Naive thymus-derived CD8-positive, alpha-beta T cell (primary cell): ENCODE data around the gene TMEM209. TPM values are rescaled to one million over a fixed set of nuclear protein-coding genes. Genes with fewer than 3 reads are reported as not detected.
A peak's percentile ranks its signal among the peaks of the same experiment; 100 is the strongest.
"Not testable (repeated sequence)": the region's sequence is repeated elsewhere in the genome, so short reads cannot be mapped to it uniquely, and the experiment has no call there.

Experiments
- ATAC-seq, 2 donors: fragments of 150-1000 bp; cut with Tn5 transposase in 1 of 2; sonication (Bioruptor Pico), chemical (Tn5 transposase) in 1 of 2; 1 replicate in 1 of 2; 2 replicates in 1 of 2; pipeline ENCODE4 v1.10.0; 2021; ENCODE audit warnings: mild to moderate bottlenecking in 2 of 2, moderate library complexity in 2 of 2
- POLR2A ChIA-PET: fragments of 350-600 bp; sonication (Branson Sonifier 250); formaldehyde crosslinking; loops from one replicate; lab custom pipeline; 2021; ENCODE audit warnings: antibody characterized with exemption; lab: Charles Lee
- DNase-seq, 10 donors: peaks; one replicate each; pipeline versions ENCODE4 v3.0.0 to v3.0.0-alpha.2; 2020 to 2022
- H3K27ac Mint-ChIP-seq, 10 donors: one replicate each; pipeline ENCODE4 v1.8.0; 2020 to 2022; ENCODE audit warnings: mild to moderate bottlenecking in 10 of 10, mixed read lengths in 10 of 10, moderate library complexity in 4 of 10, inconsistent platforms in 1 of 10
- H3K27me3 Mint-ChIP-seq, 5 donors: one replicate each; pipeline ENCODE4 v1.8.0; 2021 to 2022; ENCODE audit warnings: mixed read lengths in 5 of 5
- H3K36me3 Mint-ChIP-seq, 3 donors: one replicate each; pipeline ENCODE4 v1.8.0; 2020 to 2022; ENCODE audit warnings: mixed read lengths in 3 of 3, mild to moderate bottlenecking in 2 of 3, inconsistent platforms in 1 of 3
- H3K4me1 Mint-ChIP-seq, 4 donors: one replicate each; pipeline ENCODE4 v1.8.0; 2021 to 2022; ENCODE audit warnings: mixed read lengths in 4 of 4
- H3K4me3 Mint-ChIP-seq, 10 donors: one replicate each; pipeline ENCODE4 v1.8.0; 2020 to 2022; ENCODE audit warnings: mild to moderate bottlenecking in 10 of 10, mixed read lengths in 10 of 10, moderate library complexity in 6 of 10, inconsistent platforms in 1 of 10
- H3K9me3 Mint-ChIP-seq, 9 donors: one replicate each; pipeline ENCODE4 v1.8.0; 2020 to 2022; ENCODE audit warnings: mixed read lengths in 9 of 9, mild to moderate bottlenecking in 3 of 9, inconsistent platforms in 1 of 9, moderate library complexity in 1 of 9
- polyA plus RNA-seq, 3 donors: library from polyadenylated mRNA; unstranded; fragments of 300-500 nt; fragmentation: Illumina TruSeq; gene quantifications; one replicate each; pipeline ENCODE4 v1.2.3, GENCODE V29; 2021
- total RNA-seq, 8 experiments: library from RNA in 2 of 8; stranded (reverse) in 2 of 8; gene quantifications; one replicate each; pipeline ENCODE4 v1.2.3 and lab custom pipeline; 2021 to 2026

TMEM209 gene
- total and polyA plus RNA-seq, 5 experiments from 2014 or later, result 36.9 to 44.3 (median 40.8) TPM

- Mint-ChIP-seq H3K27ac (no peak overlapping the region), H3K27me3 (peaks cover 0 to 8% (median 3%) of the 10 kb centered on the region in 5 donors), H3K36me3 (no peaks in the 10 kb centered on the region), H3K4me3 (no peak overlapping the region), H3K9me3 (no peaks in the 10 kb centered on the region), H3K4me1 (no peaks in the 10 kb centered on the region)
- no peak for ATAC-seq
- POLR2A ChIA-PET, result interaction anchor here (0.9 kb wide), 1 partner anchor 9 kb away, joined by 3 read pairs; no protein-coding TSS in a partner anchor
- no peak for DNase-seq
Measured at GRCh38 chr7:130213828-130214227, 8.6 kb upstream of the TMEM209 start.

- Mint-ChIP-seq H3K4me1 (peaks cover 2 to 6% (median 5%) of the 10 kb centered on the region in 4 donors), H3K27me3 (peaks cover 0 to 11% (median 3%) of the 10 kb centered on the region in 5 donors), H3K36me3 (no peaks in the 10 kb centered on the region), H3K9me3 (no peaks in the 10 kb centered on the region), H3K27ac (no peak overlapping the region), H3K4me3 (no peak overlapping the region)
- ATAC-seq, result no peak
- no peak for DNase-seq
- POLR2A ChIA-PET, result no interaction called here
Measured at GRCh38 chr7:130210181-130210935, 5.2 kb upstream of the TMEM209 start.

GRCh38 chr7:130208516-130208915, 3.3 kb upstream of the TMEM209 start:
- peaks cover 0 to 11% (median 3%) of the 10 kb centered on the region in 5 donors for H3K27me3 Mint-ChIP-seq
- POLR2A ChIA-PET, result no interaction called here
- H3K36me3 Mint-ChIP-seq, result peaks cover 0 to 1% (median 0%) of the 10 kb centered on the region in 3 donors
- peaks cover 7 to 21% (median 17%) of the 10 kb centered on the region in 4 donors for H3K4me1 Mint-ChIP-seq
- H3K27ac Mint-ChIP-seq, result no peak overlapping the region
- no peaks in the 10 kb centered on the region for H3K9me3 Mint-ChIP-seq
- ATAC-seq (no peak), DNase-seq (no peak)
- H3K4me3 Mint-ChIP-seq, result no peak overlapping the region

- POLR2A ChIA-PET, result no interaction called here
- peak within 1 kb of the TSS in 4 of 10 donors; percentile 36 to 52 (median 41) for H3K4me3 Mint-ChIP-seq
Measured at GRCh38 chr7:130207642-130208041, 2.4 kb upstream of the TMEM209 start, which contains the start of gene SSMEM1. SSMEM1 (plus strand) TSS chr7:130207860; CDS start chr7:130207911, 51 bp downstream.

GRCh38 chr7:130207033-130207432, 1.8 kb upstream of the TMEM209 start:
- peak overlapping the region in 4 of 10 donors; percentile 36 to 52 (median 41) for H3K4me3 Mint-ChIP-seq
- DNase-seq (no peak), ATAC-seq (no peak)
- peaks cover 5 to 16% (median 5%) of the 10 kb centered on the region in 3 donors for H3K36me3 Mint-ChIP-seq
- H3K9me3 Mint-ChIP-seq, result no peaks in the 10 kb centered on the region
- peaks cover 0 to 5% (median 2%) of the 10 kb centered on the region in 5 donors for H3K27me3 Mint-ChIP-seq
- H3K4me1 Mint-ChIP-seq, result peaks cover 10 to 28% (median 22%) of the 10 kb centered on the region in 4 donors
- H3K27ac Mint-ChIP-seq, result no peak overlapping the region
- POLR2A ChIA-PET, result no interaction called here

More at GRCh38 chr7:130207642-130208041, 2.4 kb upstream of the TMEM209 start, which contains the start of gene SSMEM1:
- H3K27me3 Mint-ChIP-seq, result peaks cover 0 to 6% (median 3%) of the 10 kb centered on the region in 5 donors
- peaks cover under 1 to 10% (median 5%) of the 10 kb centered on the region in 3 donors for H3K36me3 Mint-ChIP-seq
- peaks cover 10 to 23% (median 22%) of the 10 kb centered on the region in 4 donors for H3K4me1 Mint-ChIP-seq
- no peak for ATAC-seq
- DNase-seq, result no peak
- no peak within 1 kb of the TSS for H3K27ac Mint-ChIP-seq
- H3K9me3 Mint-ChIP-seq, result no peaks in the 10 kb centered on the region

- Mint-ChIP-seq H3K4me1 (peaks cover 15 to 43% (median 32%) of the 10 kb centered on the region in 4 donors), H3K4me3 (peak overlapping the region in 4 of 10 donors; percentile 2 to 51 (median 32)), H3K36me3 (peaks cover 21 to 64% (median 22%) of the 10 kb centered on the region in 3 donors), H3K9me3 (no peaks in the 10 kb centered on the region), H3K27me3 (no peaks in the 10 kb centered on the region), H3K27ac (peak overlapping the region in 1 of 10 donors; percentile 2)
- ATAC-seq (no peak), DNase-seq (no peak)
- POLR2A ChIA-PET, result no interaction called here
Measured at GRCh38 chr7:130201796-130202195, 3.4 kb downstream of the TMEM209 start.

GRCh38 chr7:130197094-130197493, 8.1 kb downstream of the TMEM209 start:
- H3K27ac Mint-ChIP-seq, result no peak overlapping the region
- no peaks in the 10 kb centered on the region for H3K27me3 Mint-ChIP-seq
- peaks cover 17 to 80% (median 26%) of the 10 kb centered on the region in 3 donors for H3K36me3 Mint-ChIP-seq
- ATAC-seq, result no peak
- no peak for DNase-seq
- no peak overlapping the region for H3K4me3 Mint-ChIP-seq
- peaks cover 2 to 21% (median 10%) of the 10 kb centered on the region in 4 donors for H3K4me1 Mint-ChIP-seq
- no peaks in the 10 kb centered on the region for H3K9me3 Mint-ChIP-seq
- POLR2A ChIA-PET, result no interaction called here

GRCh38 chr7:130196476-130196875, 8.7 kb downstream of the TMEM209 start:
- peaks cover 2 to 17% (median 6%) of the 10 kb centered on the region in 4 donors for H3K4me1 Mint-ChIP-seq
- no peaks in the 10 kb centered on the region for H3K9me3 Mint-ChIP-seq
- ATAC-seq, result no peak
- no peak for DNase-seq
- H3K4me3 Mint-ChIP-seq, result no peak overlapping the region
- H3K36me3 Mint-ChIP-seq, result peaks cover 13 to 80% (median 24%) of the 10 kb centered on the region in 3 donors
- no peaks in the 10 kb centered on the region for H3K27me3 Mint-ChIP-seq
- H3K27ac Mint-ChIP-seq, result no peak overlapping the region
- POLR2A ChIA-PET, result no interaction called here

- Mint-ChIP-seq H3K27me3 (no peaks in the 10 kb centered on the region), H3K36me3 (peaks cover 9 to 80% (median 21%) of the 10 kb centered on the region in 3 donors), H3K27ac (no peak overlapping the region), H3K9me3 (no peaks in the 10 kb centered on the region), H3K4me1 (peaks cover 2 to 12% (median 4%) of the 10 kb centered on the region in 4 donors), H3K4me3 (no peak overlapping the region)
- DNase-seq (no peak), ATAC-seq (no peak)
- POLR2A ChIA-PET, result no interaction called here
Measured at GRCh38 chr7:130195396-130195795, 9.8 kb downstream of the TMEM209 start.

- Mint-ChIP-seq H3K36me3 (peaks cover 0 to 77% (median 18%) of the 10 kb centered on the region in 3 donors), H3K27me3 (no peaks in the 10 kb centered on the region), H3K4me1 (peaks cover 0 to 9% (median 4%) of the 10 kb centered on the region in 4 donors), H3K4me3 (no peak overlapping the region), H3K27ac (no peak overlapping the region), H3K9me3 (no peaks in the 10 kb centered on the region)
- no peak for ATAC-seq
- DNase-seq, result no peak
- POLR2A ChIA-PET, result interaction anchor here (2.4 kb wide), 1 partner anchor 13 kb away, joined by 8 read pairs; the partner anchor contains the start of gene TMEM209
Measured at GRCh38 chr7:130191791-130192190, 13.4 kb downstream of the TMEM209 start.

GRCh38 chr7:130189343-130189742, 15.9 kb downstream of the TMEM209 start:
- ATAC-seq (no peak), DNase-seq (no peak)
- Mint-ChIP-seq H3K27me3 (no peaks in the 10 kb centered on the region), H3K9me3 (no peaks in the 10 kb centered on the region), H3K4me1 (peaks cover 0 to 10% (median 5%) of the 10 kb centered on the region in 4 donors), H3K4me3 (no peak overlapping the region), H3K27ac (no peak overlapping the region), H3K36me3 (peaks cover 0 to 81% (median 20%) of the 10 kb centered on the region in 3 donors)
- POLR2A ChIA-PET, result no interaction called here

- Mint-ChIP-seq H3K36me3 (peaks cover 8 to 83% (median 16%) of the 10 kb centered on the region in 3 donors), H3K4me3 (no peak overlapping the region), H3K9me3 (no peaks in the 10 kb centered on the region), H3K4me1 (peaks cover 0 to 10% (median 5%) of the 10 kb centered on the region in 4 donors), H3K27ac (peak overlapping the region in 2 of 10 donors; percentile 30 to 46), H3K27me3 (no peaks in the 10 kb centered on the region)
- DNase-seq, result no peak
- POLR2A ChIA-PET, result interaction anchor here (0.7 to 1.2 kb wide), 2 partner anchors 12 to 46 kb away, joined by 3 read pairs; no protein-coding TSS in a partner anchor
- ATAC-seq, result no peak
Measured at GRCh38 chr7:130187360-130187759, 17.8 kb downstream of the TMEM209 start.

GRCh38 chr7:130184349-130184748, 20.9 kb downstream of the TMEM209 start:
- H3K4me3 Mint-ChIP-seq, ATAC-seq, POLR2A ChIA-PET, H3K9me3 Mint-ChIP-seq, H3K4me1 Mint-ChIP-seq, H3K27ac Mint-ChIP-seq, DNase-seq, H3K27me3 Mint-ChIP-seq: not testable (repeated sequence)
- H3K36me3 Mint-ChIP-seq, result peaks cover 8 to 85% (median 26%) of the 10 kb centered on the region in 3 donors
